Stimulated activated CD8-positive, alpha-beta memory T cell treated with anti-CD3 and anti-CD28 coated beads, Interleukin-2, amount 100 ng/mL, for 48 hours (primary cell): ENCODE data around the gene GATC.
A peak's percentile ranks its signal among the peaks of the same experiment; 100 is the strongest.
"Not testable (repeated sequence)": the region's sequence is repeated elsewhere in the genome, so short reads cannot be mapped to it uniquely, and the experiment has no call there.

ENCODE experiments used
- DNase-seq, 2 donors: peaks; one replicate each; pipeline ENCODE4 v3.0.0-alpha.2; 2020; ENCODE audit warnings: low read depth in 2 of 2

Gene GATC

DNA sequence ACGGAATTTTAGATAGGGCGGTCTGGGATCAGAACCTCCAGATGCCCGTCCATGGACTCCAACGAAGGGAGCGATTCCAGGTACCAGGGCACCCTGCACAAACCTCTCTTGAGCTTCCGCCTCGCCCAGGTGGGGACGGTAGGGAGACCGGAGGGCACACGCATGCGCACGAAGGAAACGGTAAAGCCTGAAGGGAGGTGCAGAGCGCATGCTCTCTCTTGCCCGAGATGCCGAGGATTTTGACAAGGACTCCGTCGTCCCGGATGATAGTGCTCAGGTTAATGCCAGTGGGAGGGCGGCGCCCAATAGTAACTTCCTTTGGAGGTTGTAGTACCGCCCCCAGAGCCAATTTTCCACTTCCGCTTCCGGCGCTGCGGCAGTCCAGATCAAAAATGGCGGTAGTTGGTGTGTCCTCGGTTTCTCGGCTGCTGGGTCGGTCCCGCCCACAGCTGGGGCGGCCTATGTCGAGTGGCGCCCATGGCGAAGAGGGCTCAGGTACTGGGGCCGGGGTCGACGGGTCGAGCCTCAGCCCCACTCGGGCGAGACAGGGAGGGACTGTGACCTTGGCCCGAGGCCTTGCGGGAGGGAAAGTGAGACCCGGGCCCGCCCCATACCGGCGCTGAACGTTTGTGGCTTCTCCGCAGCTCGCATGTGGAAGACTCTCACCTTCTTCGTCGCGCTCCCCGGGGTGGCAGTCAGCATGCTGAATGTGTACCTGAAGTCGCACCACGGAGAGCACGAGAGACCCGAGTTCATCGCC is 8.3 kb upstream of the GATC start, which contains the start of gene COX6A1:
Gene COX6A1, plus strand, starts transcription at position 379 of the 760 bp plus-strand sequence. Its CDS starts 14 bp downstream, at position 393.
- DNase-seq: peak; percentile 94 to 98

DNA sequence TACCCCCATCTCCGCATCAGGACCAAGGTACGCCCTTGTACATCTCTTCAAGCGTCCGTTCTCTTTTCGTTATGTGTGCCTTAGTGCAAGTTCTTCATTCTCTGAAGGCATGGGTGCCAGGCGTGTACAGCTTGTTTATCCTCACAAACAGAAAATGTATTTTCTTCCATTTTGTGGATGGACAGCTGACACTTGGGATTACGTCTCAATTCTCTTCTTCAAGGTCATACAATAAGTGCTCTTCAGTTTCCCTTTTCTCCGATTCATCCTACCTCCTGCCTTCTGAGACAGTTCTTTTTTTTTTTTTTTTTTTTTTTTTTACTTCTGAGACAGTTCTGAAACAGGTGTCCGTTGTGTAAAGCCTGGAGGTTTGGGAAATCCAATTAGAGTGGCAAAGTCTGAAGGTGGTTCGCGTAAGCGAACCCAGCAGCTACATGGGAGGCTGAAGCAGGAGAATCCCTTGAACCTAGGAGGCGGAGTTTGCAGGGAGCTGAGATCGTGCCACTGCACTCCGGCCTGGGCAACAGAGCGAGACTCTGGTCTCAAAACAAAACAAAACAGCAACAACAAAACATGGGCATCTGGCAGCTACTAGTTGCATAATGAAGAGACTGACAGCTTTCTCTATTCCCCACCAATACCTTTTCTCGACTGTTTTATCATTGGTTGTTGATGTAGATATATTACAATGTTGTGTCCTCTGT is 7.6 kb upstream of the GATC start:
- DNase-seq: no peak

DNA sequence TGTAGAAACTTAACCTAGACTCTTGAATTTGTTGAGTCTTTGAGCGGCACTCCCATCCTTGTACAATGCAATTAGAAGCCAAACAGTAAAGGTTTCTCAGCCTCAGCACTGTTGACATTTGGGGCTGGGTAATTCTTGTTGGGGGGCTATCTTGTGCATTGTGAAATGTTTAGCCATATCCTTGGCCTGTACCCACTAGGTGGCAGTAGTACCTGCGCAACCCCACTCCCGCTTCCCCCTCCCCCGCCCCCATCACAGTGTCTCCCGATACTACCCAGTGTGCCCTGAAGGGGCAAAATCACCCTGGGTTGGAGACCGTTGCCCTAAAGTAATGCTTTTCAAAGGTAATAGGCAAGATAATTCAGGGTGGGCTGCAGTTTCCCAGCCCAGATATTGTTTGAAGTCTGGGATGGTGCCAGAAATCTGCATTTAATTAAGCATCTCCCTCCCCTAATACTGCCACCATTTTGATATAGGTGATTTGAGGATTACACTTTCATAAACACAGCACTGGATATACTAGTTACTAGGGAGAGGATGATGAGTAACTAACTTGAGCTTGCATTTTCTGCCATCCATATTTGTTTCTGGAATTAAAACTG is 6.5 kb upstream of the GATC start:
- DNase-seq: peak; percentile 52 to 59

DNA sequence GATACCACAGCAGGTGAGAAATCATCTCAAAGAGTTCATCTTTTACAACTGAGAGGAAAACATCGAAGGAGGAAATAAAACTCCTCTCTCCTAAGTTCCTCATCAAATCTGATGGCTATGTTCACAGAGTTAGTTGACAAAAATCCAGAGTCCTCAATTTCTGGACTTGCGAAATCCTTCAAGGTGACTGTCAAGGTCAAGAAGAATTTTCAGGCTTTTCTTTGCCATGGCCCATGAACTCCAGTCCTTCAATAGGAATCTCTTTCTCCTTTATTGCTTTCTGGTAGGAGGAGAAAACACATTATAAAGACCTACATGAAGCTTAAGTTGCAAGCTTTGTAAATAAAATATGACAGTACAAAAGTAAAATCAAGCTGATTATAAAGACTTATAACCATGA is 1.6 kb upstream of the GATC start:
- DNase-seq: no peak

DNA sequence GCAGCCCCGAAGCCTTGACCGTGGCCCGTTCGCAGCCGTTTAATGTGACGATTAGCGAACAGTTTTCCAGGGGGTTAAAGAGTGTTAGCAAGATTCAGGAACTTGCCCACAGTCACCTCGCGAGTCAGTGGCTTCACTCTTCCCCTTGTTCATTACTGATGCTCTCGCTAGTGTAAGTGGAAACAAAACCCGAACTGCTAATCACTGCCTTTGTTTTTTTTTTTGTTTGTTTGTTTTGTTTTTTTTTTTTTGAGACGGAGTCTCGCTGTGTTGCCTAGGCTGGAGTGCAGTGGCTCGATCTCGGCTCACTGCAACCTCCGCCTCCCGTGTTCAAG is 567 bp downstream of the GATC start:
- not testable (repeated sequence) for DNase-seq

DNA sequence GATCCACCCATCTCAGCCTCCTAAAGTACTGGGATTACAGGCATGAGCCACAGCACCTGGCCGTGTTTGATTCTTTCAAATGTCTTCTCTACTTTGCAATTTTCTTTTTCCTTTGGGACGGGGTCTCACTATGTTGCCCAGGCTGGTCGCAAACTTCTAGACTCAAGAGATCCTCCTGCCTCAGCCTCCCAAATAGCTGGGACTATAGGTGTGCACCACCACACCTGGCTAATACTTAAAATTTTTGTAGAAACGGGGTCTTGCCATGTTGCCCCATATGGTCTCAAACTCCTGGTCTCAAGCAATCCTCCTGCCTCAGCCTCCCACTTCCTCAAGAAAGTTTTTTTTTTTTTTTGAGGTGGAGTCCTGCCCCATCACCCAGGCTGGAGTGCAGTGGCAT is 1.7 kb downstream of the GATC start:
- DNase-seq: no peak

DNA sequence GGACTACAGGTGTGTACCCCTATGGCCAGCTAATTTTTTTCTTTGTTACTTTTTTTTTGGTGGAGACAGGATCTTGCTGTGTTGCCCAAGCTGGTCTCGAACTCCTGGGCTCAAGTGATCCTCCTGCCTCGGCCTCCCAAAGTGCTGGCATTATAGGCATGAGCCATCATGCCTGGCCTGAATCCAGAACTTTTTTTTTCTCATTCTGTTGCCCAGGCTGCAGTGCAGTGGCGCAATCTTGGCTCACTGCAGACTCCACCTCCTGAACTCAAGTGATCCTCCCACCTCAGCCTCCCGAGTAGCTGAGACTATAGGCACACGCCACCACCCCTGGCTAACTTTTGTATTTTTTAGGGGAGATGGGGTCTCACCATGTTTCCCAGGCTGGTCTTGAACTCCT is 6.3 kb downstream of the GATC start:
- DNase-seq: not testable (repeated sequence)

DNA sequence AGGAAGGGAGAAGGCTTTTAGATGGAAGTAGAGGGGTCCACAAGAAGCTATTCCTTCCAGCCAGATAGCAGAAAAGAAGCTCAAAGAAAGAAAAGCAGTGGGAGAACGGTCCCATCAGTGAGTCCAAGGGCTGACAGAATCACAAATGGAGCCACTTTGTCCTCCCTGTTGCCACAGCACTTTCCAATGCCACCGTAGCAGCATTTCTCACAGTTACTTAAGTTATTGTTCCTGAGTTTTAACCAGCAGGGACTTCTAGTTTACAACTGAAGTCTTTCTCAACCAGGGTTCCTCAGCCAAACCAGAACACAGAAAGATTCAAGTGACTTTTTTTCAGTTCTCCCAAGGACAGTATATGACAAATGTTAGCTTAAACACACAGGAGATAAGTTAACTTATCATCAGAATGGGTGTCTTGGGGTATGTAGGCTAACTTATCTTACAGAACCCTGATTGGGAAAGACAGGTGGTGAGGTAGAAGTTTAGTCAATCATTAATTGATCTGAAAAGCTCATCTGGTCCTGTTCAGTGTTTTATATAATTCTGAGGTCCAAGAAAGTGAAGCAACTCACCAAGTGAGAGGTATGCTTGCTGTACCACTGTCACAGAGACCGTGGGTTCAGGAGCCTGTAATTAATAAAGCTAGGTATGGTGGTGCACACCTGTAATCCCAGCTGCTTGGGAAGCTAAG is 7.0 kb downstream of the GATC start:
- no peak for DNase-seq

DNA sequence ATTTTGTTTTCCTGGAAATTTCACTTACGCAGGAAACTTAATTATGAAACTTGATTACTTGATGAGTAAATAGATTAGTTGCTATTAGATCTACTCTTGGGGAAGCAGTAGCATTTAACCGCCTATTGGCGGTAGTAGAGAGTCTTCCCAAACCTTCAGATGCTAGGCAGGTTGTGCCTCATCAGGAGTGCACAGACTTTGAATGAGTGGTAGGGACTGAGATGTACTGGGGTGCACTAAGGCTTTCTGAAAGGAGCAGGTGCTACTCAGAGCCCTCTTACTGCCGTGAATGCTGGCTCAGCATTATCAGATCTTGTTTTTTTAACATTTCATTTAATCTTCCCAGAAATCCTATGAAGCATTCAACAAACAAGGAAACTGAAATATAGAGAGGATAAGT is 7.7 kb downstream of the GATC start:
- no peak for DNase-seq

DNA sequence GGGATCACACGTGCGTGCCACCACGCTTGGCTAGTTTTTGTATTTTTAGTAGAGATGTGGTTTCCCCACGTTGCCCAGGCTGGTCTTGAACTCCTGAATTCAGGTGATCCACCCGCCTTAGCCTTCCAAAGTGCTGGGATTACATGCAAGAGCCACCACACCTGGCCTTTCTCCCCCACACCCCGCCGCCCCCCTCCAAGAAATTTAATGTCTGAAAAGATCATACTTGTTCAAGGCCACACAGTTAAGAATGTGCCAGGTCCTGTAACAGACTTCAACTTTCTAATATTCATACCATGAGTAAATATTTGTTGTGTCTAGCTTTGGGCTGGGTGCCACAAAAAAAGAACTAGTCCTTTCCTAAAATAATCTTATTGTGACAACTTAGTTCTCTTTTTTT is 9.1 kb downstream of the GATC start:
- no peak for DNase-seq

DNA sequence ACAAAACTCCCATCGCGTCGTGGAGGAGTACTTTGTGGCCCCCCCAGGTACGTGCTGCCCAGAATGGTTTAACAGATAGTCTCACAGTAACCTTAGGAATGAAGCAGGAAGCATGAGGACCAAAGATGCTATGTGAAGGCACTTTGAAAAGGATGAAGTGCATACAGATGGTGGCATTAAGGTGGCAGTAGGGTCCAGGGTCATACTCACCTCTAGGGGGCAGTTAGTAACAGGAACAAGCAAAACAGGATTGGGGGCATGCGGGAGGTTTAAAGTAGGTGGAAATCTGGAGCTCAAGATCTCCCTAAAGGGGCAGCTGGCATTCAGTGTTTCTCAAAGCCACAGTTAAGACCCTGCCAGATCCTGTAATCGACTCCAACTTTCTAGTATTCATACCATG is 10.9 kb downstream of the GATC start:
- DNase-seq: no peak

DNA sequence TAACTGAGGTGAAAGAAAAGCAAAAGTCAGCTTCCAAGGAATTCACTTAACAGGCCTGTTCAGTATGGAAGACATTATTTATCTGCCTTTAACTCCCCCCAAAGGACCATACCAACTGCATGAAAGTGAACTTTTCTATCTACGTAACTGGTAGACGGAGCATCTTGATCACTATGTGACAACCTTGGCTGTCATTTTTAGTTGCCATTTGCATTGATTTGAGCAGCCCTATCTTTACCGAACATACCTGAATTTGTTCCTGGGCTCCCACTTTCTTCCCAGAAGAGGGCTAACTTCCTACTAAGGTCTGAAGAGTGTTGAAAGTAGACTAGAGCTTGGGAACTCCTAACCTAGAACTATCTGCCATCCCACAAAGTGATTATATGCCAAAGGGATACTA is 13.9 kb downstream of the GATC start:
- DNase-seq: no peak

DNA sequence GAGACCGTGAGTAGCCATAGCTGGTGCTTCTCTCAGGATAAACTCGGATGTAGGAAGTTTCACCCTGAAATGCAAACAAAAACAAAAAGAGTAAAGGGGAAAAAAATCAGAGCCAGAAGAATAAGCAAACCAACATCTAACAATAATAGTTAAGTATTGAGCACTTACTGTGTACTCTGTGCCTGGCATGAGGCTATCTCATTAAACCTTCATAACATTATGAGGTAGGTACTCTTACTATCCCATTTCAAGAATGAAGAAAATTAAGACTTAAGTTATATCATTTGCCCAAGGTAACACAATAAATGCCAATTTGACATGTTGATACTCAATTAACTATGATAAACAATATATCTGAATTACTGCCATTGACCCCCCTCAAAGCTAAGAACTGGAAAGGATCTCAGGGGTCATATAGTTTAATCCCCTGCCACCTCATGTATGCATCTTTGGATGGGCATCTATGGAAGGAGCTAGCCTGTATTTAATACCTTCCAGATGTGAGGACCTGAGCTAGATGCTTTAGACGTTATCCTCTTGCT is 15.9 kb downstream of the GATC start:
- no peak for DNase-seq

DNA sequence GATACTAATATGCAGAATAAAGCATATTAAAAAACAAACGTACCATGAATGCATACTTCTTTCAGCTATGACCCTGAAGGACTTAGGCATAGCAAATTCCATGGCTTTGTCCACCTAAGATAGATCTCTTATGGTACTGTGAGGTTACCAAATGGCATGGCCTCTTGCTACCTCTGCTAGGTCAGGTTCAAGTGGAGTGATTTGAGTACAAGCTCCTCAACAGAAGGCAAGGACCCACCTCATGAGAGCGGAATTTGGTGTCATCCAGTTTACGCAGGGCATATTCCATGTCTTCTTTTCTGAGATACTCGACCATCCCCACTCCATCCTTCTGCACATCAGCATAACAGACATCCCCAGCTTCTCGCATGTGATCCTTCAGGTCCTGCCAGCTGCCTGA is 17.5 kb downstream of the GATC start:
- no peak for DNase-seq

DNA sequence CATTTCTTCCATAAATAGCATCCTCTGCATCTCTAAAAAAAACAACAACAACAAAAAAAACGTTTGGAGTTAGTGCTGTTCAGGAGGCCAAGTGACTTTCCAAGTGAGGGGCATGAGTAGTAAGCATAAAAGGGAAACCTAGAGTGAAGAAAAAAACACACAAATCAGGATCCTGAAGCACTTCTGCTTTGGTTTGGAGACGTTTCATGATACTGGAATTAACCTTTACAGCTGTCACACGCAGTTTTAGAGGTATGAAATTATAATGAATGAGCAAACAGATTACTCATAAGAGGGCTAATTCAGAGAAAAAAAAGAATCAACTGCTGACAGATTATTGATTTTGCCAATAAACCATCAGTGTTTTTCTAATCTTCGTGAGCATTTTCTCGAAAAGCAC is 19.5 kb downstream of the GATC start:
- DNase-seq: no peak

DNA sequence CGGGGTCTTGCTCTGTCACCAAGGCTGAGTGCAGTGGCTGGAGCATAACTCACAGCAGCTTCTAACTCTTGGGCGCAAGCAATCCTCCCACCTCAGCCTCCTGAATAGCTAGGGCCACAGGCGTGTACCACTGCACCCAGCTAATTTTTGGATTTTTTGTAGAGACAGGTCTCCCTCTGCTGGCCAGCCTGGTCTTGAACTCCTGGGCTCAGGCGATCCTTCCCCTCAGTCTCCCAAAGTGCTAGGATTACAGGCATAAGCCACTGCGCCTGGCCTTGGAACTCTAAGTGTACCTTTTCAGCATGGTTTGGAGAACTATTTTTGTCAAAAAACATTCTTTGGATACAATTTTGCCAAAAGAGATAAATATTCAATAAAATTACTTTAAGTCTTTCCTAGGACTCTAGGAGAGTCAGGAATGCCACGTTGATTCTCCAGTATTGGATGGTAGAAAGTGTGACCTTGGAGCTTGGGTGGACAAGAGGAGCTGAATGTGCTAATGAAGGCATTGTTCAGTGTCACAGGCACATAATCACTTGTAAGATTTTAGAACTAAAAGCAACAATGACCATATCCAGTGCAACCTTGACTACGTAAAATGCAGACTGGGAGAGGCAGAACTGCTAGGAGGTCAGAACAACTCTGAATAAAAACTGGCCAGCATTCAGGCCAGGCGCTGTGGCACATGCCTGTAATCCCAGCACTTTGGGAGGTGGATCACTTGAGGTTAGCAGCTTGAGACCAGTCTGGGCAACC is 20.5 kb downstream of the GATC start:
- DNase-seq: peak in 1 of 2 donors; percentile 20

DNA sequence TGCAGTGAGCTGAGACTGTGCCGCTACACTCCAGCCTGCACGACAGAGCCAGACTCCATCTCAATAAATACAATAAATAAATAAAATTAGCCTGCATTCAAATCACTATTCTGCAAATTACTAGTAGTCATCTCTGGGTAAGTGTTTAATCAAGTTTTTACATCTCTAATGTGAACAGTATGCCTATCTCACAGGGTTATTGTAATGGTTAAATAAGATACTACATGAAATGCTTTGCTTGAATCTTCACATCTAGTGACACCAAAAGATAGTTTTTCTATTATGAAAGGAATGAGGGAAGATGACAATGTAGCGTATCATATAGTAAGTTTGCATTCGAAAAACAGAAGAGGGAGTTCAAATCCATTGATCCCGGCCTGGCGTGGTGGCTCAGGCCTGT is 21.2 kb downstream of the GATC start:
- no peak for DNase-seq

DNA sequence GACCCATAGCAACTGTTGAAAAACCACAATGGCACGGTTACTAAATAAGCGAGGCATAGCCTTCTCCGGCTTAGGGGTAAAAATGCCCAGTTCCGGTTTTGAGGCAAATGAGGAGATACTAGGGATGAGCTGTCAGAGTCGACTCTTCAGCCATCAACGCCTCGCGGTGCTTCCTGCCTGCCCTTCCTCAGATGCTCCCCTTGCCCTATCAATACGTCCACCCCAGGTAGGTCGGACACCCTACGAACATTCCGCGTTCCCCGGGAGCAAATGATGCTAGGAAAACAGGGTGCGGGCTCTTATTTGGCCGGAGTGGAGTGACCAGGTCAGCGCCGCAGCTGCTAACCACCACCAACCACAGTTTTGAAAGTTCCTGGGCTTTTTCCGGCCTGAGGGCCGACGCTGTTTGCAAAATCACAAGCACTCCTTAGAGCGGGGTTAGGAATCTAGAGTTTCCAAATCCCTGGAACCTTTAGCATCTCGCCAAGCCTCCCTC is 22.1 kb downstream of the GATC start:
- no peak for DNase-seq

DNA sequence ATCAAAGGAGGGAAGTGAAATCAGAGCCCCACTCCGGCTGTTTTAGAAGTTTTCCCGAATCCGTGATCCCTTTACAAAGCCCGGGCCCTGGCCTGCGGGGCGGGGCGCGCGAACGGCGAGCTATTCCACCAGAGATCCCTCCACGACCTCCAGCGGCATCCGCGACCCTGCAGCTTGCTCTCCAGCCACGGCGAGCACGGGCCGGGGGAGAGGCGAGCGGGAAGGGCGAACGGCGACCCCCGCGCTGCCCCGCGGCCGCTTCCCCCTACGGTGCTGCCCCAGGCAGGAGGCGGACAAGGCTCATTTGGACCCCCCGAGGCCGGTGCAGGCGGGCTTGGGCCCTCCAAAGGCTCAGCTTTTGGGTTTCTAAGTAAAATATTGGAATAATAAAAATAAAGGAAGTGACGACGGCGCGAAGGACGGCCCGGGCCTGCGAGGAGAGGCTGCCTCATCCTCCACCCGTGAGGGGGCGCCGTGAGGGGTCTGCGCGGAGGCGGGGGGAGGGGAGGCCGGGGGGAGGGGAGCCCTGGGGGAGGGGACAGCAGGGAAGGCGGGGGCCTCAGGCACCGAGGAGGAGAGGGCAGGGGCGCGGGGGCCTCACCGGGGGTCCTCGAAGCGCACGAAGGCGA is 22.7 kb downstream of the GATC start:
- peak in 1 of 2 donors; percentile 40 for DNase-seq

DNA sequence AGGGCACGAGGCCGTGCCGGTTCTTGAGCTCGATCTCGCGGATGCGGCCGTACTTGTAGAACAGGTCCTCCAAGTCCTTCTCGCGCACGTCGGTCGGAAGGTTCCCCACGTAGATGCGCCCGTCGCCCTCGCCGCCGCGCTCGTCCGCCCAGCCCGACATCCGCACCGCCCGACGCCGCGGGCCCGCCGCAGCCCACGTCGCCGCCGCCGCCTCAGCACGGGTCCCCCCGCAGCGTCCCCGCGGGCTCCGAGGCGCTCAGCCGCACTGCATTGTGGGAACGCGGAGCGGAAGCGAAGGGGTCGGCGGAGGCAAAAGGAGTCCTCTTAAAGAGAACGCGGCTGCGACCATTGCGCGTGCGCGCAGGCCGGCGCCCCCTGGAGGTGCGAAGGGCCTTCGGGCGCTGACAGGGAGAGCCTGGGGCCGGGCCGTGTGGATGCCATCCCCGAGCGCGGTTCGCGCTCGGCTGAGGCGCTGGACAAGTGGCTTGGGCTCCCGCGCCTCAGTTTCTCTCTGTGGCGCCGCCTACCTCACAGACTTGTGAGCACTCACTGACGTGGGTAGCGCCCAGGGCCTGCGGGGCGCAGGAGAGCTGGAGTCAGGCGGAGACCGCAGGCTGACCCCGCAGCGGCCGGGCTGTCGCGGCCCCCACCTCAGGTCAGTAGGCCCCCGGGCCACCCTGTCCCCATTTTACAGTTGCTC is 23.4 kb downstream of the GATC start, which contains the start of gene SRSF9:
Gene SRSF9, minus strand, starts transcription at position 299 of the 700 bp plus-strand sequence. Its CDS starts 139 bp downstream, at position 160.
- peak; percentile 95 to 96 for DNase-seq
